MM.1S (cell line): ENCODE measurements around the gene UBN2.
"Not testable (repeated sequence)": the region's sequence is repeated elsewhere in the genome, so short reads cannot be mapped to it uniquely, and the experiment has no call there.

ENCODE experiments used
- DNase-seq: peaks from one replicate; pipeline ENCODE4 v3.0.0-alpha.2; 2015
- H2AFZ ChIP-seq: fragments of 300-600 bp; sonication (generic); 2 replicates; pipeline ENCODE4 v1.6.0; 2016; ENCODE audit warnings: antibody characterized with exemption, low read length
- H3F3A ChIP-seq: fragments of 300-600 bp; sonication (generic); 2 replicates; pipeline ENCODE4 v1.6.1; 2016; ENCODE audit warnings: mild to moderate bottlenecking, antibody characterized with exemption, low read length, moderate library complexity, mixed read lengths; ENCODE audit not compliant: insufficient read depth
- H3K27ac ChIP-seq: fragments of 300-600 bp; sonication (generic); 2 replicates; pipeline ENCODE4 v1.5.1; 2016; ENCODE audit warnings: mild to moderate bottlenecking, low read length
- H3K27me3 ChIP-seq: fragments of 300-600 bp; sonication (generic); replicated peaks from 2 replicates; pipeline ENCODE4 v1.6.0; 2016; ENCODE audit warnings: low read length; ENCODE audit not compliant: insufficient read depth
- H3K36me3 ChIP-seq: fragments of 300-600 bp; sonication (generic); replicated peaks from 2 replicates; pipeline ENCODE4 v1.6.1; 2016; ENCODE audit warnings: mild to moderate bottlenecking, low read length, mixed read lengths; ENCODE audit not compliant: insufficient read depth
- H3K4me1 ChIP-seq: fragments of 300-600 bp; sonication (generic); 2 replicates; pipeline ENCODE4 v1.6.1; 2016; ENCODE audit warnings: low read length, mixed read lengths
- H3K4me2 ChIP-seq: fragments of 300-600 bp; sonication (generic); 2 replicates; pipeline ENCODE4 v1.6.0; 2016; ENCODE audit warnings: low read depth, low read length
- H3K4me3 ChIP-seq: fragments of 300-600 bp; sonication (generic); 2 replicates; pipeline ENCODE4 v1.5.1; 2016; ENCODE audit warnings: low read length, mixed read lengths
- H3K79me2 ChIP-seq: fragments of 300-600 bp; sonication (generic); 2 replicates; pipeline ENCODE4 v1.6.1; 2016; ENCODE audit warnings: mixed run types, low read length, mixed read lengths
- H3K9ac ChIP-seq: fragments of 300-600 bp; sonication (generic); 2 replicates; pipeline ENCODE4 v1.6.1; 2016; ENCODE audit warnings: low read length, mixed read lengths
- H3K9me2 ChIP-seq: fragments of 300-600 bp; sonication (generic); replicated peaks from 2 replicates; pipeline ENCODE4 v1.6.1; 2016; ENCODE audit warnings: mild to moderate bottlenecking, low read length, mixed read lengths; ENCODE audit not compliant: insufficient read depth
- H3K9me3 ChIP-seq: fragments of 300-600 bp; sonication (generic); replicated peaks from 2 replicates; pipeline ENCODE4 v1.6.1; 2016; ENCODE audit warnings: mild to moderate bottlenecking, low read length, mixed read lengths; ENCODE audit not compliant: insufficient read depth
- H4K20me1 ChIP-seq: fragments of 300-600 bp; sonication (generic); 2 replicates; pipeline ENCODE4 v1.6.1; 2016; ENCODE audit warnings: mild to moderate bottlenecking, low read length, moderate library complexity, mixed read lengths; ENCODE audit not compliant: insufficient read depth
- CTCF ChIP-seq: fragments of 300-600 bp; sonication (generic); IDR thresholded peaks from 2 replicates; pipeline ENCODE4 v1.5.1; 2016; ENCODE audit warnings: antibody characterized with exemption, low read length, mixed read lengths
- EZH2 ChIP-seq: fragments of 300-600 bp; sonication (generic); optimal IDR thresholded peaks from 2 replicates; pipeline ENCODE3; 2017; ENCODE audit warnings: low read depth, mild to moderate bottlenecking, antibody characterized with exemption, low read length, mixed read lengths
- EZH2phosphoT487 ChIP-seq: fragments of 300-600 bp; sonication (generic); IDR thresholded peaks from 2 replicates; pipeline ENCODE4 v1.6.1; 2018; ENCODE audit warnings: antibody characterized with exemption, low read length

The UBN2 gene

GRCh38 chr7:139328375-139328774 lies 97.3 kb downstream of the UBN2 start:
- Histone ChIP-seq H3F3A (no peaks in the 10 kb centered on the region), H3K27me3 (no peaks in the 10 kb centered on the region), H3K4me1 (no peaks in the 10 kb centered on the region), H2AFZ (no peak overlapping the region), H3K9ac (no peak overlapping the region), H3K9me3 (no peaks in the 10 kb centered on the region), H3K9me2 (no peaks in the 10 kb centered on the region), H4K20me1 (no peaks in the 10 kb centered on the region), H3K4me3 (no peak overlapping the region), H3K27ac (no peak overlapping the region), H3K36me3 (no peaks in the 10 kb centered on the region), H3K4me2 (no peak overlapping the region), H3K79me2 (no peaks in the 10 kb centered on the region)
- TF ChIP-seq EZH2phosphoT487 = no peak
- no peak for TF ChIP-seq EZH2
- no peak for TF ChIP-seq CTCF
- no peak for DNase-seq

- no peaks in the 10 kb centered on the region for H3K79me2 ChIP-seq
- no peaks in the 10 kb centered on the region for H4K20me1 ChIP-seq
- no peaks in the 10 kb centered on the region for H3K9me2 ChIP-seq
- no peaks in the 10 kb centered on the region for H3K4me1 ChIP-seq
- no peaks in the 10 kb centered on the region for H3K36me3 ChIP-seq
- no peak for TF ChIP-seq EZH2phosphoT487
- TF ChIP-seq CTCF = no peak
- no peak for TF ChIP-seq EZH2
- no peak overlapping the region for H3K4me3 ChIP-seq
- no peak overlapping the region for H2AFZ ChIP-seq
- no peak overlapping the region for H3K27ac ChIP-seq
- no peak overlapping the region for H3K9ac ChIP-seq
- no peaks in the 10 kb centered on the region for H3K9me3 ChIP-seq
- no peak overlapping the region for H3K4me2 ChIP-seq
- no peak for DNase-seq
- no peaks in the 10 kb centered on the region for H3K27me3 ChIP-seq
- no peaks in the 10 kb centered on the region for H3F3A ChIP-seq
Observed at GRCh38 chr7:139329119-139329518, 98.1 kb downstream of the UBN2 start.

GRCh38 chr7:139330333-139331030 lies 99.4 kb downstream of the UBN2 start:
- H3K27ac ChIP-seq = no peak overlapping the region
- no peaks in the 10 kb centered on the region for H3K9me2 ChIP-seq
- H3K79me2 ChIP-seq = no peaks in the 10 kb centered on the region
- no peak overlapping the region for H3K4me3 ChIP-seq
- H3K9me3 ChIP-seq = no peaks in the 10 kb centered on the region
- no peaks in the 10 kb centered on the region for H3K27me3 ChIP-seq
- H3K36me3 ChIP-seq = no peaks in the 10 kb centered on the region
- no peaks in the 10 kb centered on the region for H4K20me1 ChIP-seq
- H2AFZ ChIP-seq = no peak overlapping the region
- no peak for DNase-seq
- TF ChIP-seq EZH2 = no peak
- no peaks in the 10 kb centered on the region for H3K4me1 ChIP-seq
- no peaks in the 10 kb centered on the region for H3F3A ChIP-seq
- H3K9ac ChIP-seq = no peak overlapping the region
- H3K4me2 ChIP-seq = no peak overlapping the region

GRCh38 chr7:139332697-139333359 lies 101.8 kb downstream of the UBN2 start:
- Histone ChIP-seq H3K9me2 (no peaks in the 10 kb centered on the region), H3K9me3 (no peaks in the 10 kb centered on the region), H3K27ac (no peak overlapping the region), H3K4me1 (no peaks in the 10 kb centered on the region), H3K36me3 (no peaks in the 10 kb centered on the region), H3K4me3 (no peak overlapping the region), H2AFZ (no peak overlapping the region), H4K20me1 (no peaks in the 10 kb centered on the region), H3K4me2 (no peak overlapping the region), H3K27me3 (no peaks in the 10 kb centered on the region), H3K9ac (no peak overlapping the region), H3K79me2 (no peaks in the 10 kb centered on the region), H3F3A (no peaks in the 10 kb centered on the region)
- TF ChIP-seq CTCF = no peak
- no peak for TF ChIP-seq EZH2
- TF ChIP-seq EZH2phosphoT487 = no peak
- DNase-seq = no peak

GRCh38 chr7:139333443-139333842 lies 102.4 kb downstream of the UBN2 start:
- H3K36me3 ChIP-seq, H3K4me3 ChIP-seq, H3K79me2 ChIP-seq, DNase-seq, H3K4me2 ChIP-seq, H3K9me2 ChIP-seq, H3K4me1 ChIP-seq, H3K27ac ChIP-seq, H2AFZ ChIP-seq, H3F3A ChIP-seq, H3K9me3 ChIP-seq, H4K20me1 ChIP-seq, H3K9ac ChIP-seq, H3K27me3 ChIP-seq: not testable (repeated sequence)
